ENCODE data around the gene IL36RN. TPM values are rescaled to one million over a fixed set of nuclear protein-coding genes. Genes with fewer than 3 reads are reported as not detected.

IL36RN gene
- total and polyA plus RNA-seq, 2 of the 13 experiments (the other 11 are each of a cell fraction or from before 2014, with no cell fraction given) = not detected

- TF ChIP-seq ZNF644 (CRISPR knock-in tag; IDR thresholded peaks at IDR 0.05; ENCODE audit: low read depth) (peak; percentile 5; the same call in 1 of the 2 replicates), CEBPG (CRISPR knock-in tag; IDR thresholded peaks at IDR 0.05) (peak; percentile 24; the same call in 1 of the 2 replicates), KAT8 (CRISPR knock-in tag; IDR thresholded peaks at IDR 0.05) (0 out of 2 replicates have a peak, but pooled peaks have one; percentile 19), RELA (CRISPR knock-in tag; IDR thresholded peaks at IDR 0.05) (peak; percentile 50; the same call in 1 of the 2 replicates), NR1H2 (CRISPR knock-in tag; IDR thresholded peaks at IDR 0.05; ENCODE audit: borderline replicate concordance, low read depth) (no peak), ZNF580 (CRISPR knock-in tag; IDR thresholded peaks at IDR 0.05; ENCODE audit: borderline replicate concordance, low read depth) (peak; percentile 54; the same call in 1 of the 2 replicates), ZBTB33 (CRISPR knock-in tag; IDR thresholded peaks at IDR 0.05) (0 out of 2 replicates have a peak, but pooled peaks have one; percentile 13), SIN3A (IDR thresholded peaks at IDR 0.05; ENCODE audit: borderline replicate concordance, low read depth, low read length) (no peak), SMAD3 (CRISPR knock-in tag; IDR thresholded peaks at IDR 0.05) (0 out of 2 replicates have a peak, but pooled peaks have one; percentile 76), PBX3 (CRISPR knock-in tag; IDR thresholded peaks at IDR 0.05; ENCODE audit: borderline replicate concordance) (no peak), CREM (IDR thresholded peaks at IDR 0.05) (no peak), CREM (CRISPR knock-in tag; IDR thresholded peaks at IDR 0.05) (no peak), SSRP1 (CRISPR knock-in tag; IDR thresholded peaks at IDR 0.05) (no peak), ZNF609 (CRISPR knock-in tag; IDR thresholded peaks at IDR 0.05; ENCODE audit: borderline replicate concordance) (no peak), MAZ (IDR thresholded peaks at IDR 0.05; ENCODE audit: borderline replicate concordance, low read depth, low read length) (0 out of 2 replicates have a peak, but pooled peaks have one; percentile 42), MAZ (CRISPR knock-in tag; IDR thresholded peaks at IDR 0.05; ENCODE audit: low read depth) (peak; percentile 55; the same call in 1 of the 2 replicates), STAG1 (CRISPR knock-in tag; IDR thresholded peaks at IDR 0.05) (peak; percentile 98), CSRNP1 (CRISPR knock-in tag; IDR thresholded peaks at IDR 0.05) (no peak), KDM5B (CRISPR knock-in tag; IDR thresholded peaks at IDR 0.05; ENCODE audit: borderline replicate concordance) (peak; percentile 21; the same call in 1 of the 2 replicates), ZNF235 (CRISPR knock-in tag; IDR thresholded peaks at IDR 0.05; ENCODE audit: borderline replicate concordance) (no peak), ZNF317 (CRISPR knock-in tag; IDR thresholded peaks at IDR 0.05) (peak; percentile 62; the same call in 1 of the 2 replicates)
Measured at GRCh38 chr2:113080134-113080533, 21.1 kb downstream of the IL36RN start (continued).

All from HepG2 (cell line).